GM12864 (cell line): Measurements from ENCODE around the gene RB1.

Experiments used
- DNase-seq: peaks from one replicate; pipeline ENCODE4 v3.0.0-alpha.2; 2011; ENCODE audit warnings: low read depth
- H3K4me3 ChIP-seq: 2 replicates; pipeline ENCODE4 v1.5.1; 2011; ENCODE audit warnings: mild to moderate bottlenecking, low read depth, low read length, control low read depth
- TF ChIP-seq, protein P1 (sequence below): IDR thresholded peaks from 2 replicates; pipeline ENCODE4 v1.5.1; 2011; ENCODE audit warnings: low read depth, mild to moderate bottlenecking, moderate library complexity, low read length, control low read depth, inconsistent platforms; ENCODE audit errors: missing control alignments

The RB1 gene

DNA sequence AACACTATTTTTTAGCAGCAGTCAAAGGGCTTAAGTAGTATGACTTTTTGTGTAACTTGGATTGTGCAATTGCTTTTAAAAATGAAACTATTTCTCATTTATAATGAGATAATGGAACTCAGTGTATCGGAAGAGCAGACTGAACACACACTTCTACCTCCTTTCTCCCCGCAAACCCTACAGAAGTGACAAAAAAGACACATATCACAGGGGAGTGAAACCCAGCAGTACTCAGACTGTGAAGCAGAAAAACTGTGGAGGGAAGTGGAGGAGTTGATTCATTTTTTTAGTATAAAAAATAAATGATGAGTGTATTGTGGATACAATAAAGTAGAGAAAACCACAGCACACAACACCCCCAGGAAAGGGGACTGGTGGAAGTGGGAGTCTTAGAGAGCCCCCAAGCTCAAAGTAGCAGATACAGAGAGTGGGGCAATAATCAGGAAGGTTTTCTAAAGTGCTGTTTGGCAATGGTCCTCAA is 99.6 kb downstream of the RB1 start:
- TF ChIP-seq, protein P1, sequence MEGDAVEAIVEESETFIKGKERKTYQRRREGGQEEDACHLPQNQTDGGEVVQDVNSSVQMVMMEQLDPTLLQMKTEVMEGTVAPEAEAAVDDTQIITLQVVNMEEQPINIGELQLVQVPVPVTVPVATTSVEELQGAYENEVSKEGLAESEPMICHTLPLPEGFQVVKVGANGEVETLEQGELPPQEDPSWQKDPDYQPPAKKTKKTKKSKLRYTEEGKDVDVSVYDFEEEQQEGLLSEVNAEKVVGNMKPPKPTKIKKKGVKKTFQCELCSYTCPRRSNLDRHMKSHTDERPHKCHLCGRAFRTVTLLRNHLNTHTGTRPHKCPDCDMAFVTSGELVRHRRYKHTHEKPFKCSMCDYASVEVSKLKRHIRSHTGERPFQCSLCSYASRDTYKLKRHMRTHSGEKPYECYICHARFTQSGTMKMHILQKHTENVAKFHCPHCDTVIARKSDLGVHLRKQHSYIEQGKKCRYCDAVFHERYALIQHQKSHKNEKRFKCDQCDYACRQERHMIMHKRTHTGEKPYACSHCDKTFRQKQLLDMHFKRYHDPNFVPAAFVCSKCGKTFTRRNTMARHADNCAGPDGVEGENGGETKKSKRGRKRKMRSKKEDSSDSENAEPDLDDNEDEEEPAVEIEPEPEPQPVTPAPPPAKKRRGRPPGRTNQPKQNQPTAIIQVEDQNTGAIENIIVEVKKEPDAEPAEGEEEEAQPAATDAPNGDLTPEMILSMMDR = no peak
- no peak overlapping the region for H3K4me3 ChIP-seq
- DNase-seq = no peak

DNA sequence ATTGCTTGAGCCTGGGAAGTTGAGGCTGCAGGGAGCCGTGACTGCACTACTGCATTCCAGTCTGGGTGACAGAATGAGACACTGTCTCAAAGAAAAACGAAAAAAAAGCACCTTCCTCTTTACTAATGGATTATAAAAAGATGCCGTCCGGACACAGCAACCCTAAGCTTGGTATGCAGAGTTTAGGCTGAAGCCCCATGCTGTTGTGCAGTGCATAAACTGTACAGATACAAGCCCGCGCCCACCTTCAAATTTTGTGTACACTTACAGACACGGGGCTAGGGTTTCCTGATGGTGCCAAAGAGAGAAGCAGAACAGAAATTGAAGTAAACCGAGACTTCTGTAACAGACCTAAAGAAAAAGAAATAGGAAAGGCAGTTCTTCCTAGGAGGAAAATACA is 100.4 kb downstream of the RB1 start:
- TF ChIP-seq, protein P1 = no peak
- DNase-seq = no peak
- no peak overlapping the region for H3K4me3 ChIP-seq

DNA sequence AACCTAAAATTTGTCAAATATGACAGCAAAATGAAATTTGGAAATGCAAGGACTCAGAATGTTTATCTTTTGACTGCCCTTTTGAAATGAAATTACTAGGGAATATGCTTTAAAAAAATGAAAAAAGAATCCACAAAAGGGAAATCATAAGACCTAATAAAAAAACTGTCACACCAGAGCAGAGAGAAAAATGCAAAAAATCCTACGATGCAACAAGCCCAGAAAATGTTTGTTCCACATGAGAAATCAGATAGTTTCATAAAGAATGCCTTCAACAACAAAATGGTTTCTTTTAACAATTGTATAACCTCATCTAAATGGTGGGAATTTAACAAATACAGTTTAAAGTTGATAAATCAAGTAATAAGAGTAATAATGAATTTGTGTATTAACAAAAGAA is 101.4 kb downstream of the RB1 start:
- H3K4me3 ChIP-seq = no peak overlapping the region
- DNase-seq = no peak
- TF ChIP-seq, protein P1 = no peak

DNA sequence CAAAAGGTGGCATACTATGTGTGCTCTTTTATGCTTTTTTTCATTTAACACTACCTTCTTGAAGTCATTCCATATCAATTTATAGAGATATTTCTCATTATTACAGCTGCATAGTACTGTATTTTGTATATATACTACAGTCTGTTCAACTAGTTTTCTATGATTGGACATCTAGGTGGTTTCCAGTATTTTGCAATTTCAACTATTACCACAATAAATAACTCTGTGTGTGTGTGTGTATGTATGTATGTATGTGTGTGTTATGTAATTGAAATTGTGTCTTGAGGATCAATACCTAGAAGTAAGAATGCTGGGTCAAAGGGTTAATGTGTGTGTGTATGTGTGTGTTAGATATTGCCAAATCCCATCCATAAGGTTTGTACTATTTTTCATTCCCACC is 102.3 kb downstream of the RB1 start:
- no peak for DNase-seq
- no peak overlapping the region for H3K4me3 ChIP-seq
- TF ChIP-seq, protein P1 = no peak

DNA sequence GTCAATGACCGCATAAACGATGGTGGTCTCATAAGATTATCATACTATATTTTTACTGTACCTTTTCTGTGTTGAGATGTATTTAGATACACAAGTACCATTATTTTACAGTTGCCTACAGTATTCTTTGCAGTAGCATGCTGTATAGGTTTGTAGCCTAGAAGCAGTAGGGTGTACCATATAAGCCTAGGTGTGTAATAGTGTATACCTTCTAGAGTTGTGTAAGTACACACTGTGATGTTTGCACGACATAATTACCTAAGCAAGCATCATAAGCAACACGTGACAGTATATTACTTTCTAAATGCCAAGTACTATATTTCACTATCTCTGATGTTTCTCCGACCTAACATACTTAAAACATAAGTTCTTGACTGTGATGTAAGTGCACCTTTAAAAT is 106.6 kb downstream of the RB1 start:
- H3K4me3 ChIP-seq = no peak overlapping the region
- DNase-seq = no peak
- TF ChIP-seq, protein P1 = no peak

DNA sequence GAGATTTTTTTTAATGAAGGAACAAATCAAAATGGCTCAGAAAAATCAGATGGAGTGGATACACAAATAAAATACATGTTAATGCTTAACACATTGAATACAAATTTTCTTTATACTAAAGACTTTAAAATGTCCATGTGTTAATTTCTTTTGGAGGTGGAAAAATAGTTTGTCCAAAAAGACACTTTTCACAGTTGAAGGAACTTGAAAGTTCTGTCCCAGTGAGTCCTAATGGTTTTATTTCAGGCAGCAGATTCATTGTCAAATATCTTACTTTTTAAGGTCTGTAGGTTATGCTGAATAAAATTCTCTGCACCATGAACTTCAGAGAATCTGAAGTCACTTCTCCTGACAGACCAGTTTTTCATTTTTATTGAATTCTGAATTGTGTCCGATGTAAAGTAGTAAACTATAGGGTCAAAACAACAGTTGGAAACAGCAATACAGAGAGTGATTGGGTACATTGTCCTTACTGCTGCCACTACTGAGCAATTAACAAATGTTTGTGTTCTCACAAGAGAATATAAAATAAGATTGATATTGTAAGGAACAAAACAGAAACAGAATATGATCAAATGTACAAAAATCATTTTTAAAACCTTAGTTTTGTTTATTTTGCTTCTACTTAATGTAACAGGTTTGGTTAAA is 107.7 kb downstream of the RB1 start:
- H3K4me3 ChIP-seq = no peak overlapping the region
- TF ChIP-seq, protein P1 = no peak
- DNase-seq = no peak

DNA sequence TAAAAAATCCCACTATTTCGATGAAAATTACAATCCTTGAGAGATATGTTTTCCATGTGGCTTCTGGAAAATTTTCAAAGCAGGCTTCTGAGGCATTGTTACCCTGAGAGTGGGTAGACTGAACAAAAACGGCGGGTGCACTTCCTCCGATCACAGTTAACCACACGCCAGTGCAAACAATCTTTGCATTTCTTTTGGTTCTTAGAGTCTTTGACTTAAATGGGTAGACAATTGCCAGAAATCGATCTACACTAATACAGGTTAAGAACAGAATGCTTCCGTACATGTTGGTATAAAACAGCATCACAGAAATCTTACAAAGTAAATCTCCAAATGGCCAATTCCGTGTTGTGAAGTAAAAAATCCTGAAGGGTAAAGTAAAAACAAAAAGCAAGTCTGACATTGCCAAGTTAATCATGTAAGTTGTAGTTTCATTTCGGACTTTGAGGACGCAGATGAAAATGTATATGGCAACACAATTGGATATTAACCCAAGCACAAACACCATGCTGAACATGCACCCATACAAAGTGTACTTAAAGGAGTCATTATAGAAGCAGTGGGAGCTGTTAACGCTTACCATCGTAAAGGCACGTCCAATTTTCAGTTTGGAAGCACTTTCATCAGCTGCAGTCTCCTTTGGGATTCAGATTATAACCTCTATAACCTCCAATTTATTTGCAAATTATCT is 108.4 kb downstream of the RB1 start:
- TF ChIP-seq, protein P1 = no peak
- no peak overlapping the region for H3K4me3 ChIP-seq
- DNase-seq = no peak
